GM21786 (cell line): ENCODE measurements around the gene MEGF8.
"Not testable (repeated sequence)": the region's sequence is repeated elsewhere in the genome, so short reads cannot be mapped to it uniquely, and the experiment has no call there.

ENCODE experiments used
- ATAC-seq: cut with Tn5 transposase; IDR thresholded peaks from one replicate; pipeline ENCODE4 v1.9.1; 2021; ENCODE audit not compliant: unreplicated experiment

The MEGF8 gene

DNA sequence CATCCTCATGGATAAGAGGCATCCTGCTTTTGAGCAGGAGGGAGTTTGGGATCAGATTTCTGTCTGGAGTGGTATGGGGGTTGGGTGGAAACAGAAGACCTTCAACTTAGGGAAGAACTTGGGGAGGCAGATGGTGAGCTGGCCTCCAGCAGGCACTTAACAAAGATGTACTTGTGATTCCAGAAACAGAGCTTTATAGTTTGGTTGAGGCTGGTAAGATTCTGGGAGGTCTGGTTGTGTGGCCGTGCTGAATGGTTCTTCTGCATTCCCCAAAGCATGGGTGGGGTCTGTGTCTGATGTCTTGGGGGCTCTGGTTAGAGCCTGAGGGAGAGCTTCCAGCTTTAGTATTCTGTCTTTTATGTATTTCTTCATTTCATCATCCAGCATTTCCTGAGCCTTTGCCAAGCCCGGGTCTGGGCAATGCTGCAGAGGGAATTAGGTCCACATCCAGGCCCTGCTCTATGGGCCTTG lies 4.8 kb downstream of the MEGF8 start:
- ATAC-seq = no peak

DNA sequence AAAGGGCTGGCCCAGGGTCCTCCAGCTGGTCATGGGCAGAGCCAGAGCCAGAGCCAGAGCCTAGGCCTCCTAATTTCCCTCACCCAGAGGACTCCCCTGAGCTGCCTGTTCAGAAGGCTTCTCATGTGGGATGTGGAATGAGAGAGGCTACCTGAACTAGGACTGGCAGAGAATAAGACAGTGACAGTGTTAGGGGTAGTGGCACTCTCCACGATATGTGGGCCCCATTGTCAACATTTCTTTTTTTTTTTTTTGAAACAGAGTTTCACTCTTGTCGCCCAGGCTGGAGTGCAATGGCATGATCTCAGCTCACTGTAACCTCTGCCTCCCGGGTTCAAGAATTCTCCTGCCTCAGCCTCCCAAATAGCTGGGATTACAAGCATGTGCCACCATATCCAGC lies 5.9 kb downstream of the MEGF8 start:
- ATAC-seq = not testable (repeated sequence)

DNA sequence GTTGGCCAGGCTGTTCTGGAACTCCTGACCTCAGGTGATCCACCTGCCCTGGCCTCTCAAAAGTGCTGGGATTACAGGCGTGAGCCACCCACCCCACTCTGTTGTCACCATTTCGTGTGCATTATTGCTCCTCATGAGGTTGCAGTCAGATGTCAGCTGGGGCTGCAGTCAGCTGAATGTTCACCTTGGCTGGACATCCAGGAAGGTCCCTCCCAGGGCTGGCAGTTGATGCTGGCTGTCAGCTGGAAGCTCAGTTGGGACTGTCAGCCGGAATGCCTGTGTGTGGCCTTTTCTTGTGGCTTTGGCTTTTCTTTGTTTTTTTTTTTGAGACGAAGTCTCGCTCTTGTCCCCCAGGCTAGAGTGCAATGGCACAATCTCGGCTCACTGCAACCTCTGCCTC lies 6.6 kb downstream of the MEGF8 start:
- ATAC-seq = no peak

DNA sequence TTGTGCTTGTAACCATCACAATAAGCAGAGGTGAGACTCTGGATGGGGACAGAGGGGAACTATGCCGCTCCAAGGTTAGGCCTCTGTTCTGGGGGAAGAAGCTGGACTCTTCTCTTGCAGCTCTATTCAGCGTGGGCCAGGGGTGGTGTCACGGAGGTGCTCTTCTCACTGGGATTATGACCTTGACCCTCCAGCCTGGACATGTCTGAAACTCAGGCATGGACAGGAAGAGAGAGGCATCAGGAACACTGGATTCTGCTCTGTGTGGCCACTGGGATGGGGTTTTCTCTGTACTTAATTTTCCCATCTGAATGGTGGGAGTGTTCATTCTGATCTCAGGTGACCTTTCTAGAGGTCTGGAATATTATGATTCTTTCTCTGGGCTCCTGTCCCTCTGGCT lies 7.6 kb downstream of the MEGF8 start:
- ATAC-seq = no peak

DNA sequence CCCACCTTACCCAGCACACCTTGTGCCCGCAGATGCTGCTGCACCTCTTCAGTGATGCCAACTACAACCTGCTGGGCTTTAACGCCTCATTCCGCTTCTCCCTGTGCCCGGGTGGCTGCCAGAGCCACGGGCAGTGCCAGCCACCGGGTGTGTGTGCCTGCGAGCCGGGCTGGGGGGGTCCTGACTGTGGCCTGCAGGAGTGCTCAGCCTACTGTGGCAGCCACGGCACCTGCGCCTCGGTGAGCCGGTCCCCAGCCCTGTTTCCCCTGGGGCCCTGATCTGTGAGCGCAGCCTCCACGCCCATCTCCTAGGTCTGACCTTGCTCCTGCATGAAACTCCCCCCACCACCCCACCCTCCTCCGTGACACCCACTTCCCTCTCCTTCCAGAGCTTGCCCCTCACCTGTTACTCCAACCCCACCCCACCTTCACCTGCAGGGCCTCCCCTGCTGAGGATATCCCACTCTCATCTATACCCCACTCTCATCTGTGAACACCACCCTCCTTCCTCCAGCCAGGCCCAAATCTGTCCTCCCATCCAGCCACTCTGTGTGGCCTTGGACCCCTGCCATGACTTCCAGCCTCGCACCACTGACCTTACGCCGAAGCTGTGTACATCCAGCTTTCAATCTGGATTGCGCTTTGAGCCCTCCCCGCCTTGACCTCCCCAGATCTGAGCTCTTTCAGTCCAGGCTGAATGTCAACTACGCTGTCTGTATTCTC lies 8.7 kb downstream of the MEGF8 start:
- ATAC-seq = no peak

DNA sequence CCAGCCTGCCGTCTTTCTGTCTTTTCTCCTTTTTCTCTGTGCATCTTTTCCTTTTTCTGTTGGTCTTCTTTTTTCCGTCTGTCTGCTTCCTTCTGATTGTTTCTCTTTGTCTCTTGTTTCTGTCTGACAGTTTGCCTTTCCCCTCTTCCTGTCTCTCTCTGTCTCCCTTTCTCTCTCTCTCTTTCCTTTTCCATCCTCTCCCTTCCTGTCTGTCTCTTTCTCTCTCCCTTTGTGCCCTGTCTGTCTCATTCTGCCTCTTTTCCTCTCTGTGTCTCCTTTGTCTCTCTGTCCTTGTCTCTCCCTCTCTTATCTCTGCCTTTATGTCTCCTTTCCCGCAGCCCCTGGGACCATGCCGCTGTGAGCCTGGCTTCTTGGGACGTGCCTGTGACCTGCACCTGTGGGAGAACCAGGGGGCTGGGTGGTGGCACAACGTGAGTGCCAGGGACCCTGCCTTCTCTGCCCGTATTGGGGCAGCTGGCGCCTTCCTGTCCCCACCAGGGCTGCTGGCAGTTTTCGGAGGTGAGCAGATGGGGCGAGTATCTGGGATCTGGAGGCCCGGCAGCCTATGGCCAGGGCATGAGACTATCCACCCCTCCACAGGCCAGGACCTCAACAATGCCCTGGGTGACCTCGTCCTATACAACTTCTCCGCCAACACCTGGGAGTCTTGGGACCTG lies 9.4 kb downstream of the MEGF8 start:
- ATAC-seq = no peak

DNA sequence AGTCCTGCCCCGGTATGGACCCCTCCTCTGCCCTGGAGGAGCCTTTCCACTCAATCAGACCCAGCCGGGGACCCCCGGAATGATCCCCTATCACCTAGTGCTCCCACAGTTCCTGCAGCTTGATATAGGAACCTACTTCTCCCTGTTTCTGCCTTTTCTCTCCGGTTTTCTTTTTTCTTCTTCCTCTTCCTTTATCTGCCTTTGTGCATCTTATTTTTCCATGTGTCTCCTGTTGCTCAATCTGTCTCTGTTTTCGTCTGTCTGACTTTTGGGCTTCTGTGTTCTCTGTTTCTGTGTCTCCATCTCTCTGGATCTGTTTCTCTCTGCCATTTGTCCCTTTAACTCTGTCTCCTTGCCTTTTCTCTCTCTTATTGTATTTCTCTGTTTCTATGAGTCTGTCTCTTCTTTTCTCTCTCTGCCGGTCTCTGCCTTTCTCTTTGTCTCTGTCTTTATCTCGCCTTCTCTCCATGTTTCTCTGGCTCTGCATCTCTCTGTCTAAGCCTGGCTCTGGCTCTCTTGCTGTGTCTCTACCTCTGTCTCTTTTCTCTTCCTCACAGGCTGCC lies 10.0 kb downstream of the MEGF8 start:
- no peak for ATAC-seq

DNA sequence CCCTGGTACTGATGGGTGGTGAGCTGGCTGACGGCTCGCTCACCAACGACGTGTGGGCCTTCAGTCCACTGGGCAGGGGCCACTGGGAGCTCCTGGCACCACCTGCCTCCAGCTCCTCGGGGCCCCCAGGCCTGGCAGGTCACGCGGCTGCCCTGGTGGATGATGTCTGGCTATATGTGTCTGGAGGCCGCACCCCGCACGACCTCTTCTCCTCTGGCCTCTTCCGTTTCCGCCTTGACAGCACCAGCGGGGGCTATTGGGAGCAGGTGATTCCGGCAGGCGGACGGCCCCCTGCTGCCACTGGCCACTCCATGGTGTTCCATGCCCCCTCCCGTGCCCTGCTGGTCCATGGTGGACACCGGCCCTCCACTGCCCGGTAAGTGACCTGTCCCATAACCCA lies 10.5 kb downstream of the MEGF8 start:
- no peak for ATAC-seq

DNA sequence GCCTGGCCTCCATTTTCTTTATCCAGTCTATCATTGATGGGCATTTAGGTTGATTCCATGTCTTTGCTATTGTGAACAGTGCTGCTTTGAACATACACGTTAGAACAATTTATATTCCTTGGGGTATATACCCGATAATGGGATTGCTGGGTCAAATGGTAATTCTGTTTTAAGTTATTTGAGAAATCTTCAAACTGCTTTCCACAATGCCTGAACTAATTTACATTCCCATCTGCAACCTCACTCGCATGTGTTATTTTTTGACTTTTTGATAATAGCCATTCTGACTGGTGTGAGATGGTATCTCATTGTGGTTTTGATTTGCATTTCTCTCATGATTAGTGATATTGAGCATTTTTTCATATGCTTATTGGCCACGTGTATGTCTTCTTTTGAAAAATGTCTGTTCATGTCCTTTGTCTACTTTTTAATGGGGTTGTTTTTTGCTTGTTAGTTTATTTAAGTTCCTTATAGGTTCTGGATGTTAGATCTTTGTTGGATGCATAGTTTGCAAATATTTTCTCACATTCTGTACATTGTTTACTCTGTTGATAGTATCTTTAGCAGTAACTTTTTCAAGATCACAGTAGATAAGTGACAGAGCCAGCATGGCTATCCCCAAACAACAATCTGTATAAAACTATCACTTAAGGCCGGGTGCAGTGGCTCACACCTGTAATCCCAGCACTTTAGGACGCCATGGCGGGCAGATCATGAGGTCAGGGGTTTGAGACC lies 13.9 kb downstream of the MEGF8 start:
- not testable (repeated sequence) for ATAC-seq

DNA sequence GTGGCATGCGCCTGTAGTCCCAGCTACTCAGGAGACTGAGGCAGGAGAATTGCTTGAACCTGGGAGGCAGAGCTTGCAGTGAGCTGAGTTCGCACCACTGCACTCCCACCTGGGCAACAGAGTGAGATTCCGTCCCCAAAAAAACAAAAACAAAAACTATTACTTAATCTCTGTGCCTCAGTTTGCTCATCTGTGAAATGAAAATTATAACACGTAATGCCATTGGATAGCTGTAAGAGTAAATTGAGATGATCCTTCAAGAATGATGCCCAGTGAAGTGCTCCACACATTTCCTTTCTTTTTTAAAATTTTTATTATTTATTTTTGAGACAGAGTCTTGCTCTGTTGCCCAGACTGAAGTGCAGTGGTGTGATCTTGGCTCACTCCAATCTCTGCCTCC lies 14.5 kb downstream of the MEGF8 start:
- not testable (repeated sequence) for ATAC-seq

DNA sequence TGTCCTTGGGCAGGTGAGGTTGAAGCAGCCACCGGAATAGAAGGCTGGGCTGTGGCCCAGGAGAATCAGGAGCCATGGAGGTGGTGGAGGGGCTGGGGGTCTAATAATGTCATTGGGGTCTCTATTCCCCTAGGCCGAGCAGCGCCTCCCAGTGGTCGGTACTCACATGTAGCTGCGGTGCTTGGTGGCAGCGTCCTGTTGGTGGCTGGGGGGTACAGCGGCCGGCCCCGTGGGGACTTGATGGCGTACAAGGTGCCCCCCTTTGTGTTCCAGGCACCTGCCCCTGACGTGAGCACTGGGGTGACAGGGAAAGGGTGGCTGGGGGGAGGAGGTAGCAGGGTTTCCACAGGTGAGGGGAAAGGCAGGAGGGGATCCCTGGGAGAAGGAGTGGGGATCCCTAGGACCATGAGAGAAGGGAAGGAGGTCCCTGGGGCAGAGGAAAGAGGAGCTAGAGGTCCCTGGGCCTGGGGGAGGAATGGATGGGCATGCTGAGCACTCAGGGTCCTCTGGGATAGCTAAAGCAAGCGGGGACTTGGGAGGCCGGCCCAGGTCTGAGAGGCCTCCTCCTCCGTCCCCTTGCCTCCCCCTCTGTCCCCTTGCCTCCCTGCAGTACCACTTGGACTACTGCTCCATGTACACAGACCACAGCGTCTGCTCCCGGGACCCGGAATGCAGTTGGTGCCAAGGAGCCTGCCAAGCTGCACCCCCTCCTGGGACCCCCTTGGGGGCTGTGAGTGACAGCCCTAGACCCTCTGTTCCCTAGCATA lies 18.1 kb downstream of the MEGF8 start:
- ATAC-seq = no peak

DNA sequence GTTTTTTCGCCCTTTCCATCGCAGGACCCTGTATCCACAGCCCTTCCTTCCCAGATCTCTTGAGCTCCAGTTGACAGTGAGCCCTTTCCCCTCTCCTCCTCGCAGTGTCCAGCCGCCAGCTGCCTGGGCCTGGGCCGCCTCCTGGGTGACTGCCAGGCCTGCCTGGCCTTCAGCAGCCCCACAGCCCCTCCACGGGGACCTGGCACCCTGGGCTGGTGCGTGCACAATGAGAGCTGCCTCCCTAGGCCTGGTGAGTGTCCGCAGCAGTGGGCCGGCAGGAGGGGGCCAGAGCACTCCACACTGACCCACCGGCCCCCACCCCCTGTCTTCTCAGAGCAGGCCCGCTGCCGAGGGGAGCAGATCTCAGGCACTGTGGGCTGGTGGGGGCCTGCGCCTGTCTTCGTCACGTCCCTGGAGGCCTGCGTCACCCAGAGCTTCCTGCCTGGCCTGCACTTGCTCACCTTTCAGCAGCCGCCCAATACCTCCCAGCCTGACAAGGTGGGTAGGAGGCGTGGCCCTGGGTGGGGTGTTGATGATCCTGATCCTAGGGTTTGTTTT lies 19.0 kb downstream of the MEGF8 start:
- no peak for ATAC-seq

DNA sequence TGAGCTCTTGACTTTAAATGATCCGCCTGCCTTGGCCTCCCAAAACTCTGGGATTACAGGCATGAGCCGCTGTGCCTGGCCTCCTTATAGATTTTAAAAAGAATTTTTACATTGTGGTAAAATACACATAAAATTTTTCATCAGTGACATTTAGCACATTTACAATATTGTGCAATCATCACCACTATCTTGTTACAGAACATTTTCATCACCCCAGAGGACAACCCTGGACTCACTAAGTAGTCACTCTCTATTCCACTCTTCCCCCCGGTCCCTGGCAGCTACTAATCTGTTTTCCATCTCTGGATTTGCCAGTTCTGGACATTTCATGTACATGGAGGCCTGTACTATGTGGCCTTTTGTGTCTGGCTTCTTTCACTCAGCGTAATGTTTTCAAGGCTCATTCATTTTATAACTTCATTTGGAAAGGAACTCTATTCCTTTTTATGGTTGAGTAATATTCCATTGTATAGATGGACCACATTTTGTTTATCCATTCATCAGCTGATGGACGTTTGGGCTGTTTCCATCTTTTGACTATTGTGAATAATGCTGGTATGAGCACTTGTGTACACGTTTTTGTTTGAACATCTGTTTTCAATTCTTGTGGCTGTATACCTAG lies 19.9 kb downstream of the MEGF8 start:
- ATAC-seq = no peak

DNA sequence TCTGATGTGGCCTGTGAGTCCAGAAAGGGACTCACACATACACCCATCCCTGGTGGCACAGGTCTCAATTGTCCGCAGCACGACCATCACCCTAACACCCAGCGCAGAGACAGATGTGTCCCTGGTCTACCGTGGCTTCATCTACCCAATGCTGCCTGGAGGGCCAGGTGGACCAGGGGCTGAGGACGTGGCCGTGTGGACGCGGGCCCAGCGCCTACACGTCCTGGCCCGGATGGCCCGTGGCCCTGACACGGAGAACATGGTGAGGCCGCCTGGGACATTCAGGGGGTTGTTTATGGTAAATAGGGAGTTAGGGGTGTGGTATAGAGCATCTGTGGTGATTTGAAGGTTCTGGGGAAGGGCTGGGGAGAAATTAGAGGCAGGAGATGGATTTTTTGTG lies 22.8 kb downstream of the MEGF8 start:
- no peak for ATAC-seq

DNA sequence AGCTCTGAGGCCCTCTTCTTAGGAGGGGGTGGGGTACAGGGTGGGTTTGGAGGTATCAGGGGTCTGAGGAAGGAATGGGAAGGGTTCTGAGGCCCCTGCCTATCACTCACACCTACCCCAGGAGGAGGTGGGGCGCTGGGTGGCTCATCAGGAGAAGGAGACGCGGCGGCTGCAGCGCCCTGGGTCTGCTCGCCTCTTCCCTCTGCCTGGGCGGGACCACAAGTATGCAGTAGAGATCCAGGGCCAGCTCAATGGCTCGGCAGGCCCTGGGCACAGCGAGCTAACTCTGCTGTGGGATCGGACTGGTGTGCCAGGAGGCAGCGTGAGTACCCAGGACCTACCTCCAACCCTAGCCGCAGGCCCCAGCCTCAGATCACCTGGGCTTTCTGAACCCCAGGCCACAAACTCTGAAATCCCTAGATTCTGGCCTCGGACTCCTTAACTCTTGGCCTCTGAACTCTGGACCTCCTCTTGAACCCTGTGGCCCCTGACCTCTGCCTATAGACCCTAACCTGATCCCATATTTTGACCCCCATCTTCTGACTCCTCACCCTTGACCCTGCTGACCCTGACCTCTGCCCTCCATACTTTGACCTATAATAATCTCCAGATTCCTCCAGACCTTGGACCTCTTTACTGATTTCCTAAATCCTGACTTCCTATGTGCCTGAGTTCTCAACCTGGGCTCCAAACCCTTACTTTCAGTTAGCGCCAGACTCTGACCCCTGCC lies 24.1 kb downstream of the MEGF8 start:
- ATAC-seq = no peak

DNA sequence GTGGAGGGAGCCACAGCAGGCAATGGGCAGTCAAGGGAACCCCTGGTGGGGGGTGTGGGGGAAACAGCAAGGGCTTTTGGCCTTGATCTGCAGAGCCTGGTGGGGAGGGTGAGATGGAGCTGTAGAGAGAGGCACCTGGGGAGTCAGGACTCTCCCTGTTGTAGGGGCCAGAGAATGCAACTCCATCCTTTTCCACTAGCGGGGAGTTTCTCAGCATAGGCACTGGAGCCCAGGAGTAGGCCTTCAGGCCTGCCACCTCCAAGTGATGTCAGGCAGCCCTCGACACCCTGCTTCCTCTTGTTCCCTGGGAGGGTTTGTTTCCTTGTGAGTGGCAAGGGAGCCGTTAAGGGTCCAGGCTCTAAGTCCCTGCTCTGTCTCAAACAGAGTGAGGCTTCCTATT lies 25.0 kb downstream of the MEGF8 start:
- no peak for ATAC-seq

DNA sequence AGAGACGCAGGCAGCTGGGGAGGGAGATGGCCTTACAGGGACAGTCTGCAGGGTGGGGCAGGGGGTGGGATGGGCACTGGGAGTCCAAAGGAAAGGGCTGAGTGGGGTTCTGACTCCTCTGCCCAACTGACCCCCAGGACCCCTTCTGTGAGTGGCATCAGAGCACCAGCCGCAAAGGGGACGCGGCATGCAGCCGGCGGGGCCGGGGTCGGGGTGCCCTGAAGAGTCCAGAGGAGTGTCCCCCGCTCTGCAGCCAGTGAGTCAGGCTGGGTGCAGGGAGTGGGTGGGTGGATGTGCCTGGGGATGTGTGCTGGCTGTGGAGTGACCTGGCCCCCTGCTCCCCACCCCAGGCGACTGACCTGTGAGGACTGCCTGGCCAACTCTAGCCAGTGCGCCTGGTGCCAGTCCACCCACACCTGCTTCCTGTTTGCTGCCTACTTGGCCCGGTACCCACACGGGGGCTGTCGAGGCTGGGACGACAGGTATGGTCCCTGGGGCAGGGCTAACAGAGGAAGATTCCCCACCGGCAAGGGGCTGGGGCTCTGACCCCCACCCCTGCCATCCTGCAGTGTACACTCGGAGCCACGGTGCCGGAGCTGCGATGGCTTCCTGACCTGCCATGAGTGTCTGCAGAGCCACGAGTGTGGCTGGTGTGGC lies 25.8 kb downstream of the MEGF8 start:
- ATAC-seq = no peak

DNA sequence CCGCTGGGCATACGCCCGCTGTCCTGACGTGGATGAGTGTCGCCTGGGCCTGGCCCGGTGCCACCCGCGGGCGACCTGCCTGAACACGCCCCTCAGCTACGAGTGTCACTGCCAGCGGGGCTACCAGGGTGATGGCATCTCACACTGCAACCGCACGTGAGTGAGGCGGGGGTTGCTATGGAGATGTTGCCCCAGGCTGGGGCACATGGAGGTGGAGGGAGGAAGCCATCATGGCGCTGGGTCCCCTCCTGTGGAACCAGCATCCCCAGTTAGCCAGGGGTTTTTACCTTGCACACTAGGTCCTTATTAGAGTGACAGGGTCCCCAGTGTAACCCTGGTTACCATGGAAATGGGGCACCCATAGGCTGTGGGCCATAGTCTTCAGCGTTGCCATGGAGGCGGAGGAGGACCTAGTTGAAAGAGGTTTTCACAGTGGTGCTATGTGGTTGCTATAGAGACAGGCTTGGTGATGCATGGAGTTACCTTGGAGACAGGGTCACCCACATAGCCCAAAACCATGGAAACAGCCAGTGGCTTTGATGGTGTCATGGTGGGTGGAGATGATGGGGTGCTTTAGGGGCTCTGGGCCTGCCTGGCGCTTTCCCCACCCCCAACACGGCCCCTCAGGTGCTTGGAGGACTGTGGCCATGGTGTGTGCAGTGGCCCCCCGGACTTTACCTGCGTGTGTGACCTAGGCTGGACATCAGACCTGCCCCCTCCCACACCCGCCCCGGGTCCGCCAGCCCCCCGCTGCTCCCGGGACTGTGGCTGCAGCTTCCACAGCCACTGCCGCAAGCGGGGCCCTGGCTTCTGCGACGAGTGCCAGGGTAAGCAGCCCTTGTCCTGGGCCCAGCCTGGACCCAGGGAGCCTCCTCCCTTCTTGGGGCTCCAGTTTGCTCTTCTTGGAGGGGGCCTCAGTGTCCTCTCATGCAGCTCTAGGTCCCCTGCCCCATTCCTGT lies 27.1 kb downstream of the MEGF8 start:
- no peak for ATAC-seq
